ENCODE measurements around the gene RBBP6.

GRCh38 chr16:24552705-24553246, 13.4 kb downstream of the RBBP6 start:
- no peak for TF ChIP-seq POLR2AphosphoS5 (IDR thresholded peaks at IDR 0.05; ENCODE audit: borderline replicate concordance, low read depth, low read length)
- TF ChIP-seq FOXP2 (optimal IDR thresholded peaks at IDR 0.05; ENCODE audit: control extremely low read depth, extremely low read length, insufficient read depth), result no peak
- TF ChIP-seq EZH2 (IDR thresholded peaks at IDR 0.05), result no peak
